Measurements from ENCODE around the gene ASH1L. TPM values are rescaled to one million over a fixed set of nuclear protein-coding genes. Genes with fewer than 3 reads are reported as not detected.

The ASH1L gene
- total RNA-seq, 1 donor, result 44.8 TPM

GRCh38 chr1:155307247-155307740, 255.3 kb downstream of the ASH1L start:
- peak; percentile 51 for TF ChIP-seq CTCF (IDR thresholded peaks at IDR 0.05; ENCODE audit: insufficient read depth, low read length)
- H3K4me3 ChIP-seq (ENCODE audit: low read depth, low read length), result no peak overlapping the region
- peak; percentile 73 for DNase-seq (ENCODE audit: low read depth)

DNA sequence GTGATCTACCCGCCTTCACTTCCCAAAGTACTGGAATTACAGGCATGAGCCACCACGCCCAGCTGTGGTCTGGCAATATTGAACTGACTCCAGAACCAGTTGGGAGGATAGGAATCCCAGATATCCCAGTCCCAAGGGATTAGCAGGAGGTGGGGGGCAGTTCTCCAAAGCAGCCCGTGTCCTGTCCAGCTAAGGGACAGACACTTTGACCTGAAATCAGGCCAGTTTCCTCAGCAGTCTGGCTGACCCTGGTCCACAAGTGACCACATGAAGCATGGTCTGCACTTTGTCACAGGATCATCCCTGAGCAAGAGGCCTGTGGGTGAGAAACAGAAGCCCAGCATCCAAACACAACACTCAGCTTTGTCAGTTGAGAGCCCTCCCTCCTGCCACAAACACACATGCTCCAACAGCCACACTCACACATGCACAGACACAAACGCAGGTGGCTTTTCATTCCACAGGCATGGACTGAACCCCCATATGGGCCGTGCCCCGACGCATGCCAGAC, 256.7 kb downstream of the ASH1L start:
- no peak overlapping the region for H3K4me3 ChIP-seq (ENCODE audit: low read depth, low read length)
- peak; percentile 69 for DNase-seq (ENCODE audit: low read depth)
- TF ChIP-seq CTCF (IDR thresholded peaks at IDR 0.05; ENCODE audit: insufficient read depth, low read length), result no peak

GRCh38 chr1:155304558-155305063, 258.0 kb downstream of the ASH1L start:
- no peak for TF ChIP-seq CTCF (IDR thresholded peaks at IDR 0.05; ENCODE audit: insufficient read depth, low read length)
- no peak overlapping the region for H3K4me3 ChIP-seq (ENCODE audit: low read depth, low read length)
- no peak for DNase-seq (ENCODE audit: low read depth)

- H3K4me3 ChIP-seq (ENCODE audit: low read depth, low read length), result no peak within 1 kb of the TSS
- TF ChIP-seq CTCF (IDR thresholded peaks at IDR 0.05; ENCODE audit: insufficient read depth, low read length), result no peak
- DNase-seq (ENCODE audit: low read depth), result no peak
These were observed 261.2 kb downstream of the ASH1L start, which contains the start of gene PKLR for GRCh38 chr1:155301342-155301841. Gene PKLR (minus strand): TSS chr1:155301438. CDS start chr1:155301395, 43 bp downstream.

GRCh38 chr1:155300553-155301329, 261.9 kb downstream of the ASH1L start:
- no peak for DNase-seq (ENCODE audit: low read depth)
- TF ChIP-seq CTCF (IDR thresholded peaks at IDR 0.05; ENCODE audit: insufficient read depth, low read length), result no peak
- H3K4me3 ChIP-seq (ENCODE audit: low read depth, low read length), result no peak overlapping the region

DNA sequence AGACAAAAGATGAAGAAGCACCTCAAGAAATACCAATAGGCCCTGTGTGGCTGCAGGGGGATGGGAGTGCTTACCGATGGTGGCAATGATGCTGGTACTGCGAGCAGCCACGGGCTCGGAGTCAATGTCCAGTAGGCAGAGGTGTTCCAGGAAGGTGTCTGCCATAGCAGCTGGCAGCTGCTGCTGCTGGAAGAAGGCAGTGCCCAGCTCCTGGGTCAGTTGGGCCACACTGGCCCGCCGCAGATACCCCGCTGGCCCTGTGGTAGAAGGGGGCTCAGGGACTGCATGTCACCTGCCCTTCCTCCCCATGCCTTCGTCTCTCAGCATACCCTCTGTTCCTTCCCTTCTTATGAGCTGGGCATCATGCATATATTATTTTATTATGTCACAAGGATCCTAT, 262.6 kb downstream of the ASH1L start:
- TF ChIP-seq CTCF (IDR thresholded peaks at IDR 0.05; ENCODE audit: insufficient read depth, low read length), result no peak
- no peak for DNase-seq (ENCODE audit: low read depth)
- H3K4me3 ChIP-seq (ENCODE audit: low read depth, low read length), result no peak overlapping the region

Measured in fibroblast of the aortic adventitia (primary cell).